ENCODE data around the gene HDDC3.
"Not testable (repeated sequence)": the region's sequence is repeated elsewhere in the genome, so short reads cannot be mapped to it uniquely, and the experiment has no call there.

HDDC3 gene

DNA sequence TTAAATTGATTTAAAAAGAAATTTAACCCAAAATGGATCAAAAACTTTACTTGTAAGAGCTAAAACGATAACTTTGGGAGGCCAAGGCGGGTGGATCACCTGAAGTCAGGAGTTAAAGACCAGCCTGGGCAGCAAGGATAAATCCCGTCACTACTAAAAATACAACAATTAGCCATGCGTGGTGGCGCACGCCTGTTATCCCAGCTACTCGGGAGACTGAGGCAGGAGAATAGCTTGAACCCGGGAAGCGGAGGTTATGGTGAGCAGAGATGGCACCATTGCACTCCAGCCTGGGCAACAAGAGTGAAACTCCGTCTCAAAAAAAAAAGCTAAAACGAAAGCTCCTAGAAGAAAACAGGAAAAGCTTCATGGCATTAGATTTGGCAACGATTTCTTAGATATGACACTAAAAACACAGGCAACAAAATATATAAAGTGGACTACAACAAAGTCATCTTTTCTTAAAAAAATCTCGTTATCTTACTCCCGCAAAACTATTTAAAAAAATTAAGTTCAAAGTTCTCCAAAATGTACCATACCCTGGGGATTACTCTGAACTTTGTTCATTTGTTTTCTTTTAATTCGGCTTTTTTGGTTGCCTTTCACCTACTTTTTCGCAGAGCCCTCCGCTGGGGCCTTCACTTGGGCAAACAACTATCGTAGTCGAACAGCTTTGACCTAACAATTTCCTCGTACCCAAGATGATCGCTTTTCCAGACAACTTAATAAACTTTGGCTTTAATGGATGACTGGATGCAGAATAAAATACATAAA is 2.9 kb downstream of the HDDC3 start:
- no peak for TF ChIP-seq CTCF (IDR thresholded peaks at IDR 0.05; ENCODE audit: low read depth, low read length)
- H3K4me3 ChIP-seq (ENCODE audit: low read depth, low read length): peak overlapping the region; percentile 54

- H3K4me3 ChIP-seq (ENCODE audit: low read depth, low read length): not testable (repeated sequence)
These were observed 4.2 kb downstream of the HDDC3 start for GRCh38 chr15:90928106-90928505.

- H3K4me3 ChIP-seq (ENCODE audit: low read depth, low read length): not testable (repeated sequence)
These were observed 5.6 kb downstream of the HDDC3 start for GRCh38 chr15:90926766-90927165.

- H3K4me3 ChIP-seq (ENCODE audit: low read depth, low read length): no peak overlapping the region
- no peak for TF ChIP-seq CTCF (IDR thresholded peaks at IDR 0.05; ENCODE audit: low read depth, low read length)
These were observed 8.0 kb downstream of the HDDC3 start for GRCh38 chr15:90924375-90924774.

GRCh38 chr15:90922712-90923322 is 9.5 kb downstream of the HDDC3 start:
- not testable (repeated sequence) for H3K4me3 ChIP-seq (ENCODE audit: low read depth, low read length)

GRCh38 chr15:90921887-90922286 is 10.5 kb downstream of the HDDC3 start:
- TF ChIP-seq CTCF (IDR thresholded peaks at IDR 0.05; ENCODE audit: low read depth, low read length): no peak
- no peak overlapping the region for H3K4me3 ChIP-seq (ENCODE audit: low read depth, low read length)

- TF ChIP-seq CTCF (IDR thresholded peaks at IDR 0.05; ENCODE audit: low read depth, low read length): no peak
- no peak overlapping the region for H3K4me3 ChIP-seq (ENCODE audit: low read depth, low read length)
These were observed 13.5 kb downstream of the HDDC3 start for GRCh38 chr15:90918835-90919234.

GRCh38 chr15:90918034-90918788 is 14.1 kb downstream of the HDDC3 start:
- TF ChIP-seq CTCF (IDR thresholded peaks at IDR 0.05; ENCODE audit: low read depth, low read length): no peak
- no peak overlapping the region for H3K4me3 ChIP-seq (ENCODE audit: low read depth, low read length)

Measured in WI38 (cell line).